HepG2 (cell line): ENCODE data around the gene KIRREL3. TPM values are rescaled to one million over a fixed set of nuclear protein-coding genes. Genes with fewer than 3 reads are reported as not detected.

Experiments used
- ATAC-seq: fragments of 200-7000 bp; cut with Tn5 transposase; 3 replicates; pipeline ENCODE4 v1.9.1; 2020; ENCODE audit warnings: mild to moderate bottlenecking, moderate library complexity
- BruUV-seq: library from RNA; stranded (reverse); fragments of 400-500 nt; replicated peaks from 2 replicates; lab custom pipeline; 2021; lab: Mats Ljungman, UMichigan
- CTCF ChIA-PET: fragments of 300-600 bp; formaldehyde crosslinking; extraction: SDS; loops from one replicate; lab custom pipeline; 2021; ENCODE audit warnings: low total read pairs, inconsistent platforms, low intra/inter-chr PET ratio; lab: Yijun Ruan, JAX
- POLR2A ChIA-PET: fragments of 350-600 bp; sonication (Branson Sonifier 250); formaldehyde crosslinking; loops from one replicate; lab custom pipeline; 2020; ENCODE audit warnings: antibody characterized with exemption, inconsistent platforms; lab: Yijun Ruan, JAX
- DNase-seq: peaks from one replicate; pipeline ENCODE4 v3.0.0-alpha.2; 2015; ENCODE audit warnings: low spot score
- FAIRE-seq: peaks from 3 replicates; lab custom pipeline; 2011; peaks lifted over from hg19 to GRCh38; lab: Jason Lieb, UNC
- H2AFZ ChIP-seq: one replicate; pipeline ENCODE4 v1.6.1; 2011; ENCODE audit warnings: low read length, inconsistent platforms
- H3K27ac ChIP-seq: fragments of 300-600 bp; 3 replicates; pipeline ENCODE4 v1.8.0; 2011; ENCODE audit warnings: mixed run types, mild to moderate bottlenecking, mixed read lengths, low read length, inconsistent platforms; ENCODE audit not compliant: insufficient read depth; ENCODE audit errors: extremely low read length
- H3K27me3 ChIP-seq, 2 experiments: fragments of 200-600 bp in 1 of 2; 2 replicates in 1 of 2; 3 replicates in 1 of 2; pipeline versions ENCODE4 v1.6.0 to v1.8.0; 2011; ENCODE audit warnings: low read length in 2 of 2, mild to moderate bottlenecking in 2 of 2, moderate library complexity in 2 of 2, inconsistent platforms in 1 of 2; ENCODE audit not compliant: insufficient read depth in 2 of 2, control insufficient read depth in 1 of 2
- H3K36me3 ChIP-seq, 2 experiments: fragments of 200-600 bp in 1 of 2; replicated peaks in 1 of 2; 2 replicates in 1 of 2; 3 replicates in 1 of 2; pipeline versions ENCODE4 v1.5.1 to v1.8.0; 2011; ENCODE audit warnings: low read length in 2 of 2, inconsistent platforms in 1 of 2; ENCODE audit not compliant: insufficient read depth in 2 of 2, control insufficient read depth in 1 of 2
- H3K4me1 ChIP-seq: 2 replicates; pipeline ENCODE4 v1.5.1; 2012; ENCODE audit warnings: low read length, inconsistent platforms; ENCODE audit not compliant: insufficient read depth
- H3K4me2 ChIP-seq: 2 replicates; pipeline ENCODE4 v1.6.0; 2011; ENCODE audit warnings: low read depth, low read length, inconsistent platforms
- H3K4me3 ChIP-seq, 3 experiments: fragments of 200-600 bp in 1 of 3; sonication (generic), shearing (Covaris generic) in 1 of 3; replicated peaks in 1 of 3; 2 replicates each; pipeline ENCODE4 v1.5.1; 2011 to 2016; ENCODE audit warnings: low read length in 3 of 3, inconsistent platforms in 2 of 3, low read depth in 2 of 3, mild to moderate bottlenecking in 2 of 3, control low read depth in 1 of 3, mixed read lengths in 1 of 3; ENCODE audit not compliant: insufficient read depth in 1 of 3
- H3K79me2 ChIP-seq: one replicate; pipeline ENCODE4 v1.6.1; 2011; ENCODE audit warnings: low read length, inconsistent platforms; ENCODE audit not compliant: insufficient read depth
- H3K9ac ChIP-seq: 2 replicates; pipeline ENCODE4 v1.6.0; 2011; ENCODE audit warnings: mild to moderate bottlenecking, low read depth, low read length, inconsistent platforms; ENCODE audit not compliant: insufficient read depth
- H3K9me3 ChIP-seq: 2 replicates; pipeline ENCODE4 v1.5.1; 2012; ENCODE audit warnings: mild to moderate bottlenecking, low read length
- H4K20me1 ChIP-seq: 2 replicates; pipeline ENCODE4 v1.6.0; 2011; ENCODE audit warnings: inconsistent platforms, mild to moderate bottlenecking, low read length, moderate library complexity; ENCODE audit not compliant: insufficient read depth
- HNRNPK ChIP-seq: fragments of 200-400 bp; formaldehyde crosslinking; IDR thresholded peaks from 2 replicates; pipeline ENCODE4 v1.6.1; 2018; ENCODE audit warnings: low read length, low read depth, moderate library complexity, mild to moderate bottlenecking; ENCODE audit not compliant: poor library complexity, severe bottlenecking
- JUN ChIP-seq: sonication (generic); formaldehyde crosslinking; IDR thresholded peaks from 2 replicates; pipeline ENCODE4 v1.4.0; 2020; ENCODE audit warnings: mild to moderate bottlenecking, missing genetic modification reagents
- LRRFIP1 ChIP-seq: sonication (generic); formaldehyde crosslinking; conservative IDR thresholded peaks from 2 replicates; pipeline ENCODE4 v1.4.0; 2020; ENCODE audit warnings: missing genetic modification reagents
- MBNL3 ChIP-seq: fragments of 250-450 bp; sonication (Bioruptor Pico); conservative IDR thresholded peaks from 2 replicates; pipeline ENCODE4 v1.8.0; 2022; ENCODE audit warnings: mild to moderate bottlenecking, inconsistent platforms
- SMAD1 ChIP-seq: sonication (generic); formaldehyde crosslinking; IDR thresholded peaks from 2 replicates; pipeline ENCODE4 v1.4.0; 2020; ENCODE audit warnings: missing genetic modification reagents, low read depth, mild to moderate bottlenecking, borderline replicate concordance
- ZHX2 ChIP-seq, 2 experiments: sonication (generic) in 1 of 2; formaldehyde crosslinking in 1 of 2; IDR thresholded peaks; 2 replicates each; pipeline versions ENCODE4 v1.6.1 to v1.9.0; 2014 to 2022; ENCODE audit warnings: antibody characterized with exemption in 1 of 2, borderline replicate concordance in 1 of 2, inconsistent platforms in 1 of 2, low read depth in 1 of 2, missing genetic modification reagents in 1 of 2
- ZNF460 ChIP-seq: sonication (generic); formaldehyde crosslinking; IDR thresholded peaks from 2 replicates; pipeline ENCODE4 v1.5.1; 2020; ENCODE audit warnings: missing genetic modification reagents, mild to moderate bottlenecking, borderline replicate concordance
- ZNF547 ChIP-seq: sonication (generic); formaldehyde crosslinking; IDR thresholded peaks from 2 replicates; pipeline ENCODE4 v1.5.1; 2020; ENCODE audit warnings: mild to moderate bottlenecking, missing genetic modification reagents
- ZNF562 ChIP-seq: sonication (generic); formaldehyde crosslinking; IDR thresholded peaks from 2 replicates; pipeline ENCODE4 v1.8.0; 2022; ENCODE audit warnings: missing genetic modification reagents, borderline replicate concordance
- ZNF724P ChIP-seq: sonication (generic); formaldehyde crosslinking; IDR thresholded peaks from 2 replicates; pipeline ENCODE4 v1.8.0; 2022; ENCODE audit warnings: missing genetic modification reagents, borderline replicate concordance
- ZNF781 ChIP-seq: sonication (generic); formaldehyde crosslinking; IDR thresholded peaks from 2 replicates; pipeline ENCODE4 v1.5.1; 2020; ENCODE audit warnings: borderline replicate concordance, mild to moderate bottlenecking, missing genetic modification reagents; ENCODE audit errors: not compliant biosample characterization
- WGBS: methylation state at CpG from one replicate; pipeline ENCODE4 v1.1.6; 2017; ENCODE audit warnings: low lambda C conversion rate; 5-methylcytosine and 5-hydroxymethylcytosine counted together
- in situ Hi-C: cut with HindIII; loops from 2 replicates; pipeline ENCODE4 v1.10.0; 2017; ENCODE audit warnings: low pct_unique_long_range_greater_than_20kb; ENCODE audit not compliant: extremely low pct_ligation_motif_present
- intact Hi-C: fragments of 100-400 bp; cut with micrococcal nuclease; formaldehyde crosslinking; loops from one replicate; pipeline ENCODE4 v1.10.0; 2022; ENCODE audit not compliant: unreplicated experiment
- polyA plus RNA-seq, 8 experiments: library from polyadenylated mRNA; depleted of rRNA in 3 of 8; stranded (reverse) in 7 of 8; unstranded in 1 of 8; fragments of >200 nt; fragmentation: Illumina TruSeq in 4 of 8; extraction: Trizol in 4 of 8; gene quantifications; 2 replicates each; pipeline versions ENCODE4 v1.2.1 to v1.2.3, GENCODE V29; 2011 to 2016; ENCODE audit warnings: low read depth in 4 of 8, missing spikeins in 1 of 8, mixed read lengths in 1 of 8; ENCODE audit not compliant: insufficient read depth in 1 of 8
- total RNA-seq, 5 experiments: library from RNA; depleted of rRNA; stranded (reverse); fragments of >200 nt; fragmentation: Illumina TruSeq; extraction: Trizol; gene quantifications; 2 replicates each; pipeline ENCODE4 v1.2.3, GENCODE V29; 2016; ENCODE audit warnings: low read depth in 1 of 5

KIRREL3 gene
- total and polyA plus RNA-seq, 2 of the 13 experiments (the other 11 are each of a cell fraction or from before 2014, with no cell fraction given): not detected

- no peak for TF ChIP-seq LRRFIP1
- no peak for TF ChIP-seq ZNF460 (CRISPR knock-in tag)
- no peak for TF ChIP-seq JUN
Observed at GRCh38 chr11:126575849-126576248, 424.7 kb downstream of the KIRREL3 start (continued).

- no TSS peak for BruUV-seq
- ATAC-seq: no peak
- Histone ChIP-seq H3K4me1 (no peaks in the 10 kb centered on the region), H3K27ac (no peak overlapping the region), H3K79me2 (no peaks in the 10 kb centered on the region), H3K4me3 (no peak overlapping the region), H2AFZ (no peak overlapping the region), H3K27me3 (peaks cover 0 to 26% of the 10 kb centered on the region in 2 experiments; a peak in 3 of 5 replicates), H3K36me3 (no peaks in the 10 kb centered on the region), H3K9ac (no peak overlapping the region)
- POLR2A ChIA-PET: no interaction called here
- FAIRE-seq: no peak
- DNase-seq: no peak
- in situ Hi-C loops: no loop called here
- intact Hi-C loops: no loop called here
- WGBS: 20% methylated on average over 11 of the region's 11 CpGs
- no peak for TF ChIP-seq SMAD1 (CRISPR knock-in tag)
- TF ChIP-seq ZNF724P (CRISPR knock-in tag): no peak
- TF ChIP-seq MBNL3 (CRISPR knock-in tag): no peak
- no peak for TF ChIP-seq HNRNPK
- no peak for TF ChIP-seq ZHX2 (IDR thresholded peaks at IDR 0.05; ENCODE audit: low read depth)
- no peak for TF ChIP-seq ZHX2 (CRISPR knock-in tag; IDR thresholded peaks at IDR 0.05; ENCODE audit: borderline replicate concordance)
- no peak for TF ChIP-seq ZNF781 (CRISPR knock-in tag)
- no peak for TF ChIP-seq ZNF562 (CRISPR knock-in tag)
- no peak for TF ChIP-seq ZNF547 (CRISPR knock-in tag)
- TF ChIP-seq, all 625 proteins: peak for 0
- H3K9me3 ChIP-seq: no peaks in the 10 kb centered on the region
- CTCF ChIA-PET: no interaction called here
- no peak overlapping the region for H3K4me2 ChIP-seq
- no peaks in the 10 kb centered on the region for H4K20me1 ChIP-seq
Observed at GRCh38 chr11:126573325-126573978, 427.1 kb downstream of the KIRREL3 start.
